ENCODE measurements around the gene CYP3A7.

The CYP3A7 gene

DNA sequence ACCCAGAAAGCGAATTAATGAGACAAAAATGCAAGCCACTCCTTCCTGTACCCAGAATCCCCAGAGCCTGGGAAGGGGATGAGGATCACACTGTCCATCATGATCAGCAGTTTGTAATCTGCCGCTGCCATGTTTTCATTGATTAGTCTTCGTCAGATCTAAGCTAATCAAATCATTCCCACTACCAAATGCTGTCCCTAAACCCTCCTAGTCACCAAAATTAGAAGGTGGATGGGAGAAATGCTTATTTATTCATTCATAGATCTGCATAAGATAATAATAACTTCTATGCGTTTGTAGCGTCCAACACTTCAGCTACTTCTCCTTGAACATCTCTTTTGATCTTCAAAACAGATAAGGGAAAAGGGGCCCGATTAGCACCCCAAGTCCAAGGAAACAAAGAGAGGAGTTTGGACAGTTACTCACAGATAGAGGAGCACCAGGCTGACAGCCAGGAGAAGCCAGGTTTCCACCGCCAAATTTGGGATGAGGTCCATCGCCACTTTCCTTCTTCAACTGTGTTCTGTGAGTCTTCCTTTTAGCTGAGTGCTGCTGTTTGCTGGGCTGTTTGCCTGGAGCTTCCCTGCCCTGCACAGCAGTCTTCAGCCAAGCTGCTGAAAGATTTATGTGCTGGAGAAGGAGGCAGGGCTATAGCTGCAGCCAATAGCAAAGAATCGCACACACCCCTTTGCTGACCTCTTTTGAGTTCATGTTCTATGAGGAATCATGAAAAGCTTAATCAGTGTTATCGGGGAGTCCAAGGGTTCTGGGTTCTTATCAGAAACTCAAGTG is 55.4 kb downstream of the CYP3A7 start, which contains the start of gene CYP3A5:
Gene CYP3A5, minus strand, starts transcription at position 597 of the 792 bp plus-strand sequence. Its CDS starts 100 bp downstream, at position 497.
- peak; percentile 65 for DNase-seq (ENCODE audit: low read depth)
- TF ChIP-seq, protein P1, sequence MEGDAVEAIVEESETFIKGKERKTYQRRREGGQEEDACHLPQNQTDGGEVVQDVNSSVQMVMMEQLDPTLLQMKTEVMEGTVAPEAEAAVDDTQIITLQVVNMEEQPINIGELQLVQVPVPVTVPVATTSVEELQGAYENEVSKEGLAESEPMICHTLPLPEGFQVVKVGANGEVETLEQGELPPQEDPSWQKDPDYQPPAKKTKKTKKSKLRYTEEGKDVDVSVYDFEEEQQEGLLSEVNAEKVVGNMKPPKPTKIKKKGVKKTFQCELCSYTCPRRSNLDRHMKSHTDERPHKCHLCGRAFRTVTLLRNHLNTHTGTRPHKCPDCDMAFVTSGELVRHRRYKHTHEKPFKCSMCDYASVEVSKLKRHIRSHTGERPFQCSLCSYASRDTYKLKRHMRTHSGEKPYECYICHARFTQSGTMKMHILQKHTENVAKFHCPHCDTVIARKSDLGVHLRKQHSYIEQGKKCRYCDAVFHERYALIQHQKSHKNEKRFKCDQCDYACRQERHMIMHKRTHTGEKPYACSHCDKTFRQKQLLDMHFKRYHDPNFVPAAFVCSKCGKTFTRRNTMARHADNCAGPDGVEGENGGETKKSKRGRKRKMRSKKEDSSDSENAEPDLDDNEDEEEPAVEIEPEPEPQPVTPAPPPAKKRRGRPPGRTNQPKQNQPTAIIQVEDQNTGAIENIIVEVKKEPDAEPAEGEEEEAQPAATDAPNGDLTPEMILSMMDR (conservative IDR thresholded peaks at IDR 0.05; ENCODE audit: low read length), result no peak
- peak within 1 kb of the TSS; percentile 22 for H3K4me3 ChIP-seq (ENCODE audit: low read length)

DNA sequence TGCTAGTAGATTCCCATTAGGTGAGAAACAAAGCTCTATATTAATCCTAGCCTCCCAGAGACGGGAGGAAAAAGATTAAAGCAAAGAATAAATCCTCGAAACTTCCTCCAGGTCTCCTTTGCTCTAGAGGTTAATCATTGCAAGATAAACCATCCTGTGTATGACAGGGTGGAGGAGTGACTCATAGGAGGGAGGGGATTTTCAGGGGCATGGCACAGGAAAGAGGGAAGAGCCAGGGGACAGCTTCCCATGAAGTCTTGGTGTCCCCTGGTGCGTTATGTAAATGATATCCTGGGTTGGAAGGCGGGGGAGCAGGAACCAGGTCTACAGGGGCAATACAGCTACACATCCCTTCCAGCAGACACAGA is 56.0 kb downstream of the CYP3A7 start:
- DNase-seq (ENCODE audit: low read depth), result peak; percentile 14
- H3K4me3 ChIP-seq (ENCODE audit: low read length), result peak overlapping the region; percentile 22; the same call in 1 of the 2 replicates
- TF ChIP-seq, protein P1 (conservative IDR thresholded peaks at IDR 0.05; ENCODE audit: low read length), result no peak

DNA sequence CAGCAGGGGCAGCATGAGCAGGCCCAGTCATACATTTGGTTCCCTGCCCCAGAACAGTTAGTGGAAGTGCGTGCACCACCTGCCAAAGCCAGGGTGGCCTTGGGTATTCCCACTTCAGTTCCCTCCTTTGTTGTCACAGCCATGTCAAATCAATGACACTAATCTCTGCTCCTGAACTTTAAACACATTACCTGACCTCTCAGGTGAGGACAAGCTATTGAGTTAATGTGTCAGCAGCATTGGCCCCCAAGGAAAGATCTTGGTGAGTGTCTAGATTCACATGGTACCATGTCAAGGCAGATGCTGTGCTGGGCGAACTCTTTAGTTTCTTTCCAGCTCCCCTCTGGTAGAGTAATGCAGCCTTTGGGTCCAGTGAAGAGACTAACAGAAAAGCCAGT is 57.3 kb downstream of the CYP3A7 start:
- TF ChIP-seq, protein P1 (conservative IDR thresholded peaks at IDR 0.05; ENCODE audit: low read length), result no peak
- DNase-seq (ENCODE audit: low read depth), result no peak
- no peak overlapping the region for H3K4me3 ChIP-seq (ENCODE audit: low read length)

DNA sequence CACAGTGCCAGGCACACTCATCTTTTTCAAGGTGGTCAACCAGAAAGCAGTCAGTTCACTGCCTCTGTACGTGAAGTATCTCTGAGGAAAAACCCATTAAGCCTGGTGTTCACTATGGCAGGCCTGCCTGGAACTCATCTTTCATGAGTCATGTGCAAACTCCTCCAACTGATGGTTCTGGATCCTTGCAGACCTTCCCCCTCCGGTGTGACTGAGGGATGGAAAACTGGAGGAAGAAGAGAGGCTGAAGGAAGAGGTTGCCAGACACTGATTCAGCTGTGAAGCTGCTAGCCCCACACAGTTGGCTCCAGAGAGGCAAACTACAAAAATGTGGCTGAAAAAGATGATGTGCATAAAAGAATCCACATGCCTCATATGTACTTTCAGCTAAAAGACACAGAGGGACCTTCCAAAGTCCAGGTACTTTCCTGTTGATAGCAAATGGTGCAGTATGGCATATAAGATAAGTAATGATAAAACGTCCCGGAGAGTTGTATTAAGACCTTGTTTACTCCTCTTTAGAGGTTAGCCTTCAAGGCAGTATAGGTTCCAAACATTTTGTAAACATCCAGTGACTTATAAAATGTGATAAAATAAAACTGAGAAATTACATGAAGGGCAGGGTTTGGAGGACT is 57.9 kb downstream of the CYP3A7 start:
- TF ChIP-seq, protein P1 (conservative IDR thresholded peaks at IDR 0.05; ENCODE audit: low read length), result no peak

DNA sequence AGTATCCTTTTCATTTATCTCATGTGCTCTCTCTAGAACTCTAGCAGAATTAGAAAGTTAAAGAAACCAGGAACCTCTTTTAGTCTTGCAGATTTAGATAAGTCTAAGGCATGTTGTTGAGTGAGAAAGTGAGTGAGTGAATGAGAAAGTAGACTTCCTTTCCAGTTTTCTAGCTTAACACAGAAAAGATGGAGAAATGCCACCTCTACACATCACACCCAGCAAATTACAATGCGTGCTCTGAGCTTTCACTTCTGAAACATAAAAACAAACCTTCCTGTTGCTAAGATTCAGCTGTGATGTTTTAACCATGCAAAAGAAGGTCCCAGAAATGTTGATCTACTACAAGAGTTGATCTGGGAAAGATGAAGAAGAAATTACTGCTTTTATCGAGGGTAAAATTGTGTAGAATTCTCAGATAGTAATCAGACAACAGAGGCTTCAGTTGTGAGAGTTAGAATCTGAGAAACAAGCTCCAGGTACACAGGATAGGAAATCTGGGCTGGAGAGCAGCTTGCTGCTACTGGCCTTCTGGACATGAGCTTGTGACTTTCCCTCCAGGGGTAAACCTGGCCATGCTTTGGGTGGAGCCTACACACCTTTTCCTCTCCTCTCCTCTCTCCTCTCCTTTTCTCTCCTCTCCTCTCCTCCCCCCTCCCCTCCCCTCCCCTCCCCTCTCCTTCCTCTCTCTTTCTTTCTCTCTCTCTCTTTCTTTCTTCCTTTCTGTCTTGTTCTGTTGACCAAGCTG is 59.8 kb downstream of the CYP3A7 start:
- TF ChIP-seq, protein P1 (conservative IDR thresholded peaks at IDR 0.05; ENCODE audit: low read length), result no peak
- no peak overlapping the region for H3K4me3 ChIP-seq (ENCODE audit: low read length)
- no peak for DNase-seq (ENCODE audit: low read depth)

More for the DNA sequence above, 57.9 kb downstream of the CYP3A7 start:
- DNase-seq (ENCODE audit: low read depth), result no peak
- H3K4me3 ChIP-seq (ENCODE audit: low read length), result no peak overlapping the region

DNA sequence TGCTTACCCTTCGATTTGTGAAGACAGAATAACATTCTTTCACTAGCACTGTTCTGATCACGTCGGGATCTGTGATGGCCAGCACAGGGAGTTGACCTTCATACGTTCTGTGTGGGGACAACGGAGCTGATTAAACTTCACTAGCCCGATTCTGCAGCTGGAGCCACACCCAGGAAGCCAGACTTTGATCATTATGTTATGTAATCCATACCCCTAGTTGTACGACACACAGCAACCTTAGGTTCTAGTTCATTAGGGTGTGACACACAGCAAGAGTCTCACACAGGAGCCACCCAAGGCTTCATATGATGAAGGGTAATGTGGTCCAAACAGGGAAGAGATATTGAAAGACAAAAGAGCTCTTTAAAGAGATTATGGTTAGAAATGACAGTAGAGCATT is 62.4 kb downstream of the CYP3A7 start:
- DNase-seq (ENCODE audit: low read depth), result no peak
- TF ChIP-seq, protein P1 (conservative IDR thresholded peaks at IDR 0.05; ENCODE audit: low read length), result no peak
- H3K4me3 ChIP-seq (ENCODE audit: low read length), result no peak overlapping the region

Measured in AG10803 (cell line).